SH-SY5Y (cell line): Measurements from ENCODE around the gene RARRES2.

Experiments
- GATA2 ChIP-seq: IDR thresholded peaks from 2 replicates; pipeline ENCODE4 v1.6.1; 2011; ENCODE audit warnings: mild to moderate bottlenecking, low read depth, low read length
- GATA3 ChIP-seq: IDR thresholded peaks from 2 replicates; pipeline ENCODE4 v1.6.1; 2011; ENCODE audit warnings: low read depth, mild to moderate bottlenecking, low read length, moderate library complexity

GRCh38 chr7:150345012-150345411 is 3.6 kb upstream of the RARRES2 start:
- no peak for TF ChIP-seq GATA2
- no peak for TF ChIP-seq GATA3
